Hematopoietic multipotent progenitor cell treated with erythropoietin and hydrocortisone succinate and interleukin-3 and kit ligand, for 6 days (in vitro differentiated cells): Measurements from ENCODE around the gene ZCCHC14.
A peak's percentile ranks its signal among the peaks of the same experiment; 100 is the strongest.
"Not testable (repeated sequence)": the region's sequence is repeated elsewhere in the genome, so short reads cannot be mapped to it uniquely, and the experiment has no call there.

Experiments used
- DNase-seq: peaks from one replicate; pipeline ENCODE4 v3.0.0-alpha.2; 2015

The ZCCHC14 gene

DNA sequence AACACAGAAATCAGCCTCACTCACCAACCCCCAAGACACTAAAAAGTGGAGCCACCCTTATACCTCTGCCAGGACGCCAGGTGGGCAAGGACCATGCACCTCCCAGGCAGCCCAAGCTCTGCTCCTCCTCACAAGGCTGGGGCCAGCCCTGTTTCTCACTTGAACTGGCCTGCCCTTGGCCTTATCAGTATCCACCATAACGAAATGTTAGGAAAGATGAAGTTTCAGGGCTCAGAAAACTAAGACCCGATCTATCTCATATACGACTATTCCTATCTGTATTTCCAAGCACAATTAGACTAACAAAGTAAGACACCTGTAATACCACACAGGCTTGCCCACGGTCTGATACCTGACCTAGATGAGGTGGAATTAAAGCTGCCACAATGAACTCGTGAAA is 116.2 kb downstream of the ZCCHC14 start:
- peak; percentile 73 for DNase-seq

DNA sequence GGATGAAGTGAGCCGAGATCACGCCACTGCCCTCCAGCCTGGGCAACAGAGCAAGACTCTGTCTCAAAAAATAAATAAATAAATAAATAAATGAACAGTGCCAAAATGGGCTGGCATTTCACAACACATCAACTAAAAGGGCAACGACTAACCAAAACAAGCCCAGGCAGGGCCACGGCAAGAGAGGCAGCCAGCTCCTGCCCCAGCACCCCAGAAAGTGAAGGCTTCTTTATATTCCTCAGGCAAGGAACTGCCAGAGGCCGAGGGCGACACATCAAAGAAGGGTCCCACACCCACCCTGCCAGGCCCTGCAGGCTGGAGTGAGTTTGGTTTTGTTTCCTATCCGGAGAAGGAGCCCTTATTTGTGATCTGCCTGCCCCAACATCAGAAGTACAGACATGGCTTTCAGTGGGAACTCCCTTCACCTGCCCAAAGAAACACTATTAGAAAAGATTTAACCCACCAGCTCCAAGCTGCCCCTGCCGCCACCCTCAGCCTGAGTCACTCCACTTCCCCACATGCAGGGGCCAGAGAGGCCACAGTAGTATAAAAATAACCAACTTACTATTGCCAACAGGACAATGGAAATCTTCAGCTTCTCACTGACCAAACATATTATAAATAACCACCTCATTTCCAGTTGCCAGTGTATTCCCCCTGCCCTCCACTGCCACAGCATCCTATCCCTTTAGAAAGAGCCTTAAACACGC is 117.2 kb downstream of the ZCCHC14 start:
- peak; percentile 12 for DNase-seq

DNA sequence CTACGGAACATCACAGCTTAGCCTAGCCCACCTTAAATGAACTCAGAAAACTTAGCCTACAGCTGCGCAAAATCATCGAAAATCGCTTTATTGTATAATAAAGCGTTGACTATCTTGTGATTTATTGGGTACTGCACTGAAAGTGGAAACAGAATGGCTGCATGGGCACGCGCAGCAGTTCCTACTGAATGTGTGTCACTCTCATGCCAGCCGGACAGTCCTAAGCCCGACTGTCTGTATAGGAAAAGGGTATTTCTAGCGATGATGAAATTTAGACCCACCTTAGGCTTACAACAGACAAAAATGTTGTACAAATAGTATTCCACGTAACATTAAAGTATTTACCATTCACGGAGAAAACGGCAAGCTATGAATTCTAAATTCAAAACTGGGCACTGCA is 118.5 kb downstream of the ZCCHC14 start:
- DNase-seq = no peak

DNA sequence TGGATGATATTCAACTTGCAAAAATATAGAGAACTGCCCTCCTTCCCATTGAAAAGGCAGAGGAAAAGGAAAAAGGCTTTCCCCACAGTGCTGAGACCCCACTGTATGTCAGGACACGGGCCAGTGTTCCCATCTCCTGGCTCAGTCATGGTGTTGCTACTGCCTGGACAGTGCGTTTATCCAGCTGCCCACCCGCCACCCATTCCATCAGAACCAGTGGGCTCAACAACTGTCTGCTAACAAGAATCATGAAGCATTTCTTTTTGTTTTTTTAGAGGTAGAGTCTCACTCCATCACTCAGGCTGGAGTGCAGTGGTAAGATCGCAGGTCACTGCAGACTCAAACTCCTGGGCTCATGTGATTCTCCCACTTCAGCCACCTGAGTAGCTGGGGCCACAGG is 120.5 kb downstream of the ZCCHC14 start:
- no peak for DNase-seq

DNA sequence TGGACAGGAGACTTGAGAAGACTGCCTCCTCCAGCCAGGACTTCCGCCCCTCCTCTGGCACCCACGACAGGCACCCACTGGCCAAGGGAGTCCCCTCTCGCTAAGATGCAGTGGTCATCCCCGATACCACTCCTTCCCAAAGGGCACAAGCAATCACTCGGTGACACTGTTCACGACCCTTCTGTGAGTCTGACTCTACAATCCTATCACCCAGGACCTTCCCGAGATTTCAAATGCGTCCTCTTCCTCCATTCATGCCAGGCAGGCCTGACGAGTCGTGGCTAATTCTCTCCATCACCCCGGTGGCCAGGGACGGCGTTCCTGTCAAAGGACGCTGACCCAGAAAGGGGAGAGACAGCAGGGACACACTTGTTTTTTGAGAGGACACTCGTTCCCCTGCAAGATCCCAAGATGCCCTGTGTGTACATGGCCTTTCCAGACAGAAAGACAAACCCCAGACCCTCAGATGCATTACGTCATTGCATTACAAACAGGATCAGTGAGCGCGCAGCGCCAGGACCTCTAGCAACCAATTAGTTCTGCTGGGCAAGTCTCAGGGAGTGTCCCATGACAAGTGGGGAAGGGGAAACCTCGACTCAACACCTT is 121.5 kb downstream of the ZCCHC14 start:
- no peak for DNase-seq

DNA sequence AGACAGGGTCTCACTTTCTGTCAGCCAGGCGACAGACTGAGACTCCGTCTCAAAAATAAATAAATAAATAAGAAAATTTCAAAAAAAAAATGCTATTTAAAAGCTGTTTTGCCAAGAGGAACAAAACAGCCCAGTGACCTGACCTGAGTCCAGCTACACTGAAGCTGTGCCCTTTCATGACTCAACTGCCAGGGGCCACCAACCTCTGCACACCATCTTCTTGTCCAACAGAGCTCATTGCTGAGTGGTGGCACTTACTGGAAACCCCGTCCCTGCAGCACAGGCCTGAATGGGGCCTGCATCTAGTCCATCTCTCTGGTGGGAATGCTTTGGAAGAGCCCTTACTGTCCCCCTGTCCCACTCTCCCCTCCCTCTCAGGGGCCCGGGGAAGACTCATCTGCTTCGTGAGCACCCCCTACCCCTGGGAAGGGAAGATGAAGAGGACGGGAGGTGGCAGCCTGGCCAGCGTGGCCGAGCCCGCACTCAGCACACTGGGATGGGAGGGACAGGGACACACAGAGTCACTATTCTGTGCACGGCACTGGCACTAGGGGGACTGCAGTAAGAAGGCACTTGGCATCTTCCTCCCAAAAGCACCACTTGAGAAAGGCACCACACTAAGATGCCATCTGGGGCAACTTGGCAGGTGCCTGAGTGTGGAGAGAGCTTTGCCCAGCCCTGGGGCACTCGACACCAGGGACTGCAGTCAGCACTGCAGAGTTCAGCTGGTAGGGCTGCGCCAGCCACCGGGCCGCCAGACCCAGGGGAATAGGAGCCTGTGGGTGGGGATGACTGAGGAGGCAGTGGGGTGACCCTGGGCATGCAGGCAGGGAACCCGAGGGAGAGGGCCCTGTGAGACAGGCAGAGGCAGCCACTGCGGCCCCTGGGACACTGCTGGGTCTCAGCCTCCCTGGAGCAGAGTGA is 122.8 kb downstream of the ZCCHC14 start:
- DNase-seq = no peak

DNA sequence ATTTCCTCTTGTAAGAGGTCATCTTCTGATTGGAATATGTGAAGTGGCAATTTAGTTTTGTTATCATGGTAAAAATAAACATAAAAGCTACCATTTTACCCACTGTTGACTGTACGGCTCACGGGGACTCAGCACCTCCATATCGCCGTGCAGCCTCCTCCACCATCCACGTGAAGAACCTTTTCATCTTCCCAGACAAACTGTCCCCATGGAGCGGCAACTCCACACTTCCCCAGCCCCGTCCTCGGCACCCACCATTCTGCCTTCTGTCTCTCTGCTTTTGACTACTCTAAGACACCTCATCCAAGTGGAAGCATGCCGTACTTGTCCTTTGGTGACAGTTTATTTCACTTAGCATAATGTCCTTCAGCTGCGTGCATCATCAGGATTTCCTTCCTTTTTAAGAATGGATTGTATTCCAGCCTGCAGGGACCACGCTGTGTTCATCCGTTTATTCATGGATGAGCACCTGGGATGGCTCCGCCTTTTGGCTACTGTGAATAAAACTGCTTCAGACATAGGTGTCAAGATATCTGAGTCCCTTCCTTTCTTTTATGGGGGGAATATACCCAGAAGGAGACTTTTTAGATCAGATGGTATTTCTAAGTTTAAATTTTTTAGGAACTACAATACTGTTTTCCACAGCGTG is 123.6 kb downstream of the ZCCHC14 start:
- DNase-seq = no peak

DNA sequence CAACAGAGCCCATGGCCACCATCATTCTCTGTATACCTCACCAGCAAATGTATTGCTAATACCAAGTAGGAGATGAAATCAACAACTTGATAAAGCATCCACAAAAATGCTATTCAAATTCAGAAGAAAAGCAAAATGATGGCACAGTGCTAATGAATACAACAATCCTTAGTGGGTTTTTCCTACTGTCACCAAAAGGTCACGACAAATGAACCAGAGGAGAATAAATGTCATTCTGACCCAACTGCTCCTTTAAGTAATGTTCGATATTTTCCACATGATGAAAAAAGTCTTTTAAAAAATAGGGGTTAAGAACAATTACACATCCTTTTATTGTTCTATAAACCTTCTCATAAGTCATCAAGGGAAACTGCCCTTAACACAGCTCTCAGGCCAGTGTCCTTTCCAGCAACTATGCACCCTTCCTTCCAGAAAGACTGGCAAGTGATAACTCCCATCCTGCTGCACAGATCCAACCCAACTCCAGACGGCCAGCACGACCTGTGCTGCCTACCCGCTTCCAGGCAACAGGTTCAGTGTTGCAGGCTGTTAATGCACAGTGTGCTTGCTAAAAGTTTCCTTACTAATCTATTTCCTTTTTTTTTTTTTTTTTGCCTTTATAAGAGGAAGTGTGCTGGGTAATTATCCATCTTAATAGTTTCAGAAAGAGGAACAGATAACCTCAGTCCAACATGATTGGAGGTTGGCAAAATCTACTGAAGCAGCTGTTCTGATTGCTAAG is 124.6 kb downstream of the ZCCHC14 start:
- DNase-seq = peak; percentile 55

DNA sequence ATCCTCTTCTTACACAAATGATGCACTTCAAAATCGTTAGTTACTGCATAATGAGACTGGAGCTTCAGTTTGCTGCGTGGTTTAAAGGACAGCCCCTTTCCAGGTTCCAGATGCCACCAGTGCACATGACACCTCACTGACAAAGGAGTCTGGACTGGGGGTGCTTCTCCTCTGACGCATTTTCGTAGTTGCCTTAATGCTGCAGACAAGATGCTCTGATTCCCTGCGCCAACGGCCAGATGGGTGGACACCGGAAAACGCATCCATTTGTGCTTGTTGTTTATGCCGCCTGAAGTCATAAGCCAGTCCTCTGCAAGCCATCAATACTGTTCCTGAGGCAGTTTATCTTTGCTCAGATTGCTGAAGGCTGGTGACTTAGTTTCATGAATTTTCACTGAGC is 125.3 kb downstream of the ZCCHC14 start:
- no peak for DNase-seq

DNA sequence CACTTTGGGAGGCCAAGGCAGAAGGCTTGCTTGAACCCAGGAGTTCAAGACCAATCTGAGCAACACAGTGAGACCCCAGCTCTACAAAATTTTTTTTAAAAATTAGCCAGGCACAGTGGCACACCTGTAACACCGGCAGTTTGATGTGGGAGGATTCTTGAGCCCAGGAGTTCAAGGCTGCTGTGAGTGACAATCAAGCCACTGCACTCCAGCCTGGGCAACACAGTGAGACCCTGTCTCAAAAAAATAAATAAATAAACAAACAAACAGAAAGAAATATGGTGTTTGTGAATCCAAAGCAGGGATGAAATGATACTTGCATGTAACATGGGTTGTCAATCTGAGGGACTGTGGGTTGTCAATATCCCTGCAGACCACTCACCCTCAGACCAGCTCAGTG is 125.9 kb downstream of the ZCCHC14 start:
- DNase-seq = no peak

DNA sequence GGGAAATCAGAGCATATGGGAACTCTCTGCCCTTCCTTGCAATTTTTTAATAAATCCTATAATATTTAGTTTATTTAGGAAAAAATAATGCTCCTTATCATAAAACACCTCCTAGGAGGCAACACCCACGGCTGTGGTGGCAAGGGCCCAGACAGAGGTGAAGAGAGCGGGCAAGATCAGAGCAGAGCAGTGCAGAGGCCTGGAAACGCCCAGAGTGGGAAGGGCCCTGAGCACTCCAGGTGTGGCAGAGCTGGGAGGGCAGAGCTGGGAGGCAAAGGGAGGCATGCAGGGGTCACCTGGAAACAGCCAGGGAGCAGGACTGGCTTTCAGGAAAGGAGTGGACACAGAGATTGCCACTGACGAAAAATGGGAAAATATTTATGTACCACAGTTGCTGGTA is 126.5 kb downstream of the ZCCHC14 start:
- no peak for DNase-seq

DNA sequence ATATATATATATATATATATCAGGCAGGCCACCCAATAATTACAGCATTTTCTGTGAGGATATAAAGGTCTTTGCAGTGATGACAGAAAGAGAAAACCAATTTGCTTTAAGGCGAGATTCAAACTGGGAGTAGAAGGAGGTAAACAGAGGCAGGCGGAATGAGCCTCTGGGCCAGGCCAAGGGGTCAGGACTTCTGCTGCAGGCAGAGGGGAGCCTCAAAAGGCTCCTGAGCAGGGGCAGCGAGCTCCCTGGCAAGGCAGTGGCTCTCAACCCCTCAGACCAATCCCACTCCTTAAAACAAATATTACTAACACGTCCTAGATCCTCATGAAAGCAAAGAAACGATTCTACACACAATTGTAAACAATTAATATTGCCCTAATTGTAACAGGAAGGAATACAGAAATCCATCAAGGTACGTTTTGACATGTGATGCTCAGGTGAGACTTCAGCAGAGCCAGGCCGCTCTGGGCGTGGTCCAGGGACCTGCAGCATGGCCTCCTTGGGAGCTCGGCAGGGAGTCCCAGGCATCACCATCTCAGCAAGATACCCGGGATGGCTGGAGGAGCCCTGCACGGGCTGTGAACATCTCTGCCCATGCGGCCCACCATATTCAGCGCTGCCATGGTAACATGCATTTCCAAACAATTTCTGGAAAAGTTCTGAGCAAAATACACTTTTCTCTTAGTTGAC is 127.7 kb downstream of the ZCCHC14 start:
- DNase-seq = no peak

DNA sequence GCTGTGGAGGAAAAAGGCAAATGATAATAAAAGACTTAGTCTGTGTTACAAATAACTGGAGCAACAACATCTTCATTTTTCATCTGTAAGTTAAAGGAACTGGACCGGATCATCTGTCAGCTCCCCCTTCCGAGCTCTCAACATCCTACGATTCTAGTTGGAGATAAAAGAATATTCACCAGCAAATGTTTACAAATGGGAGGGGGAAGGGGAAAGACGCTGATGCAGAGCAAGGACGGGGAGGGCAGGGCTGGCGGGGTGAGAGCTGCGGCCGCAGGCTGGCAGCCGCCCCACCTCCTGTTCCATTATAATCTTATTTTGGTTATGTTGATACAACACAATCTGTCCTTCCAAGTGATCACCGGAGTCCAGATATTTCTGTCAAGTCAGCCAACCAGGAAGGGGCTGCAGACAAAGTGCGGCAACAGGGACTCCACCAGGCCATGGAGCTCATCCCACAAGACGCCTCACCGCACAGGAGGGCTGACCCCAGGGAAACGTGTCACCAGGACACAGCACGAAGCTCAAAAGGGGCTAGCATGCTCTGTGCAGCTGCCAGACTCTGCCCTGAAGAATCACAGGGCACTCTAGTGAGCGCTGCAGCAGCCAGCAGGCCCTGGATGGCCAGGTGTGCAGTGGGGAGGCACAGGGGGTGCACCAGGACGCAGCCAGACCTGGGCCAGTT is 128.9 kb downstream of the ZCCHC14 start:
- no peak for DNase-seq

DNA sequence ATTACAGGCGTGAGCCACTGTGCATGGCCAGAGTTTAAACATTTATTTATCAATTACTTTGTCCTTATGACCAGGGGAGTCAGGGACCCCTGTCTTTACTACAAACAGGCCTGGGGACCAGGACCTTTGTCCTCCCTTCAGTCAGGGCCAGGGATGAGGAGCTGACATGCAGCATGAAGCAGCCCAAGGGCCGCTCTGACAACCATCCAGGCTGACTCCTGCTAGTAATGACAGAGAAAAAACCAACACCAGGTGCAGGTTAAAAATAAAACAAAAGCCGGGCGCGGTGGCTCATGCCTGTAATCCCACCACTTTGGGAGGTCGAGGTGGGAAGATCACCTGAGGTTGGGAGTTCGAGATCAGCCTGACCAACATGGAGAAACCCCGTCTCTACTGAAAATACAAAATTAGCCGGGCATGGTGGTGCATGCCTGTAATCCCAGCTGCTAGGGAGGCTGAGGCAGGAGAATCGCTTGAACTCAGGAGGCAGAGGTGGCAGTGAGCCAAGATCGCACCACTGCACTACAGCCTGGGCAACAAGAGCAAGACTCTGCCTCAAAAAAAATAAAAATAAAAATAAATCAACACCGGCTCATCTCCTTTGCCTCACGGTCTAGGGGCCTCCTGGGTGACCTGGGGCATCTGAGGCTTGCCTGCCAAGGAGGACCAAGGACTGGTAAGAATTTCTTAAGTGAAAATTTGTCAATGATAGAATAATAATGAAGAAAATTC is 129.8 kb downstream of the ZCCHC14 start:
- DNase-seq = not testable (repeated sequence)

DNA sequence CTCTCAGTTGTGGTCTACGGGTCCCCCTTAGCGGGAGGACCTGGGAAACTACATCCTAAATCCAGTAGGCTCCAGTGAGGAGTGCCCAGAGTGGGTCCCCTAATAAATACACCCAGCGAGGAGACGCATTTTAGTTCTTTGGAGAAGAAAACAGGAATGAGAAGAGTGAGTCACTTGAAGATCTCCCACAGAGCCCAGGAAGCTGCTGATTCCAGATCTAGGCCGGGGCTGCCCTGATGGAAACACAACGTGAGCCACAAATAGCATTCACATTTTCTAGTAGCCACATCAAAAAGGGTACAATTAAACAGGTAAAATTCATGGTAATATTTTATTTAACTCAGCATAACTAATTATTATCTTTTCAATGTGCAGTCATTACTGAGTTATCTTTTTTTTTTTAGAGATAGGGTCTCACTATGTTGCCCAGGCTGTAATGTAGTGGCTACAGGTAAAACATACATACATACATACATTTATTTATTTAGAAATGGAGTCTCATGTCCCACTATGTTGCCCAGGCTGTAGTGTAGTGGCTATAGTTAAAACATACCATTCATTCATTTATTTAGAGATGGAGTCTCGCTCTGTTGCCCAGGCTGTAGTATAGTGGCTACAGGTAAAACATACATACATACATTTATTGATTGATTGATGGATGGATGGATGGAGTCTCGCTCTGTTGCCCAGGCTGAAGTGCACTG is 130.8 kb downstream of the ZCCHC14 start:
- DNase-seq = no peak

DNA sequence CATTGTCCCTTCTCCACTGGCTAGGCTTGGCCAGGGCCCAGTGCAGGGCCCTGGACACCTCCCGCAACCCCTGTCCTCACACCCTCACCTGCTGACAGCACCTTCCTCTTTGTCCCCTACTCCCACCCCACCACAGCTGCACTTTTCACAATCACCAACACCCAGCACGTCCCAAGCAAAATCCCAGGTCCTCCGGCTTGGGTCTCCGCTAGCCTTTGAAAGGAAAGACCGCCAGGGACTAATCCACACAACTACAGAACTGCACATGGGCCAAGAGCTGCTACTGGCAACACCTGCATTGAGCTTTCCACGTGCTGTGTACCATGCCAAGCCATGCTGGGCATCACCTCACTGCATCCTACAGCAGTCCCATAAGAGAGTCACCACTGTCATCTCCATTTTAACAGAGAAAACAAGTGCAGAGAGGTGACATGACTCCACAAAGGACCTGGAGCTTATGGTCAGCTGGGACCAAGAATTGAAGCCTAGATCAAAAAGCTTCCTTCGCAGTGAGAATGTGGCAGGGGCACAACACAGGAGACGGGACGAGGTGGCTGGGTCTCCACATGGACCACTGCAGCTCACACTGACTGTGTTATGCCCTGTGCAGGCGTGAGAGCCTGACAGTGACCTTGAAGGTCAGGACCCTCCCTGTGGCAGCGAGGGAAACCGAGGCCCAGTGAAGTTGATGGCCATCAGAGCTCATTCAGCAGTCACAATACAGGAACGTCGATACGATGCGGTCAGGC is 131.8 kb downstream of the ZCCHC14 start:
- no peak for DNase-seq

DNA sequence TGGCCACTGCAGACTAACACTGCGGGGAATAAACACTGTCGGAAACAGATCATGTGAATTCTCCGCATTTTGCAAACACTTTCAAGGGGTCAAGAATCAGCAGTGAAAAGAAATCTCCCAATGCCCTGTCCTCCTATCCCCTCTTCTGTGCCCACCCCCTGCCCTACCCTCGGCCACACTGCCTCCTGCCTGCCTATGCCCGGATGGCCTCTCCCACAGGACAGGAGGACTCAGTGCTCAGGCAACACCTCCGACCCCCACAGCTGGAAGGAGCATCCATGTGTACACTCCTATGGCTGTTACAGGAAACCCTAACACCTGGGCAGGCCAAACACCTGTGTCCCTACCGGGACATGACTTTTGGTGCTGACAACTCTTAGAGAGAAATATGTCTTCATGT is 133.7 kb downstream of the ZCCHC14 start:
- no peak for DNase-seq

DNA sequence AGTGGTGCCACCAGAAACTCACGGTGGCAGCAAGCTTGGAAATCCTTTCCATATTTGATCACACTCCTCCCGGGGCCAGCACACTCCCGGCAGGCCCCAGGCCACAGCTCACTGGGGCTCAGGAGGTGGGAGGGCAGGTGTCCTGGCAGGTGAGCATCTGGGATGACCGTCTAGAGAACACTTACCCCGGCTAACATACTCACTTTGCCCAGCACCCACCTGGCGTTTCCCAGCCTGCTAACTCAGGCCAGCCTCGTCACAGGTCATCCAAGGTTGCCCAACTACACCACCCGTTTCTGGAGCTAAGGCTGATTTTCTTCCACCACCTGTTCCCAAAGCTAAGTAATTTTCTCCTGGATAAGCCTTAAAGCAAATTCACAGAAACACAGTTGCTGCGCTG is 134.1 kb downstream of the ZCCHC14 start:
- DNase-seq = no peak

DNA sequence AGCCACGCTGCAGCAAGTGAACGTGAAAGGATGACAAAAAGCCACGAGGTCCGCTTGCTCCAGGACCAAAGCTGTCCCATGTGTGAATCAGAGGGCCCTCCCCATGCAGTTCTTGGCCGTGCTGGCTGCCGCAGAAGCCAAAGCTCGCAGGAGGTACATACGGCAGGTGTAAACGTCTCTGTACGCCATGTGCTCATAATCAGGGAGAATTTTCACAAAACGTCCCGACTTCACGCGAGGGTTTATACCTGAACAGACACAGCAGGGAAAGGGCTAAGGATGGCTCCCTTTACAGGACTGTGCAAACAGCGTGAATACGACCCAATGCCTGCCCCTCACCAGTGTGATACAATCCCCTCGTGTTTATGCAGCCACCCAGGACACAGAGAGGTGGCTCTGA is 134.6 kb downstream of the ZCCHC14 start:
- no peak for DNase-seq
